IMR-90 (cell line): ENCODE data around the gene PCK1. TPM values are rescaled to one million over a fixed set of nuclear protein-coding genes. Genes with fewer than 3 reads are reported as not detected.

Experiments
- ATAC-seq: fragments of 200-7000 bp; cut with Tn5 transposase; 2 replicates; pipeline ENCODE4 v1.9.1; 2020; ENCODE audit warnings: low read depth, mild to moderate bottlenecking, moderate library complexity
- BruUV-seq: library from RNA; stranded (reverse); fragments of 400-500 nt; replicated peaks from 2 replicates; lab custom pipeline; 2021; lab: Mats Ljungman, UMichigan
- CTCF ChIA-PET: fragments of 300-600 bp; formaldehyde crosslinking; extraction: SDS; loops from one replicate; lab custom pipeline; 2021; ENCODE audit warnings: antibody characterized with exemption; lab: Yijun Ruan, JAX
- POLR2A ChIA-PET: fragments of 300-600 bp; sonication (Branson Sonifier 250); formaldehyde crosslinking; loops from one replicate; lab custom pipeline; 2022; ENCODE audit warnings: antibody characterized with exemption; ENCODE audit not compliant: unreplicated experiment; lab: Charles Lee
- DNase-seq: peaks from one replicate; pipeline ENCODE4 v3.0.0; 2013
- H2AFZ ChIP-seq: replicated peaks from 2 replicates; pipeline ENCODE3; 2013; ENCODE audit warnings: low read length, mild to moderate bottlenecking; ENCODE audit not compliant: poor library complexity
- H2AK5ac ChIP-seq: 2 replicates; pipeline ENCODE4 v1.6.1; 2013; ENCODE audit warnings: low read depth, low read length, inconsistent platforms
- H2AK9ac ChIP-seq: replicated peaks from 2 replicates; pipeline ENCODE3; 2013; ENCODE audit warnings: mild to moderate bottlenecking, low read depth, low read length, moderate library complexity; ENCODE audit not compliant: poor library complexity
- H2BK120ac ChIP-seq: 2 replicates; pipeline ENCODE4 v1.6.1; 2013; ENCODE audit warnings: low read depth, low read length, inconsistent platforms
- H2BK15ac ChIP-seq: 3 replicates; pipeline ENCODE4 v1.6.1; 2013; ENCODE audit warnings: low read depth, low read length, inconsistent platforms
- H2BK20ac ChIP-seq: 2 replicates; pipeline ENCODE4 v1.6.1; 2013; ENCODE audit warnings: low read depth, mild to moderate bottlenecking, inconsistent platforms, low read length, moderate library complexity
- H2BK5ac ChIP-seq: 2 replicates; pipeline ENCODE4 v1.6.1; 2013; ENCODE audit warnings: mild to moderate bottlenecking, low read depth, low read length, inconsistent platforms; ENCODE audit not compliant: poor library complexity, severe bottlenecking
- H3K14ac ChIP-seq: replicated peaks from 2 replicates; pipeline ENCODE4 v1.6.1; 2013; ENCODE audit warnings: low read depth, low read length, inconsistent platforms
- H3K18ac ChIP-seq: 2 replicates; pipeline ENCODE4 v1.6.1; 2013; ENCODE audit warnings: low read depth, low read length, control low read depth
- H3K23ac ChIP-seq: 2 replicates; pipeline ENCODE4 v1.6.1; 2013; ENCODE audit warnings: low read depth, low read length, inconsistent platforms
- H3K27ac ChIP-seq: 2 replicates; pipeline ENCODE4 v1.5.1; 2013; ENCODE audit warnings: mild to moderate bottlenecking, control low read depth, low read length; ENCODE audit not compliant: insufficient read depth
- H3K27me3 ChIP-seq: 2 replicates; pipeline ENCODE4 v1.6.1; 2013; ENCODE audit warnings: low read length; ENCODE audit not compliant: control insufficient read depth, insufficient read depth
- H3K36me3 ChIP-seq: 2 replicates; pipeline ENCODE4 v1.6.1; 2013; ENCODE audit warnings: low read length, mixed read lengths; ENCODE audit not compliant: control insufficient read depth, insufficient read depth
- H3K4ac ChIP-seq: 2 replicates; pipeline ENCODE4 v1.6.1; 2013; ENCODE audit warnings: low read depth, low read length, inconsistent platforms
- H3K4me1 ChIP-seq: 2 replicates; pipeline ENCODE4 v1.6.1; 2013; ENCODE audit warnings: low read length, mixed read lengths; ENCODE audit not compliant: control insufficient read depth, insufficient read depth
- H3K4me2 ChIP-seq: 2 replicates; pipeline ENCODE4 v1.6.1; 2013; ENCODE audit warnings: low read depth, mild to moderate bottlenecking, control low read depth, low read length, moderate library complexity
- H3K4me3 ChIP-seq: 2 replicates; pipeline ENCODE4 v1.5.1; 2013; ENCODE audit warnings: low read depth, mild to moderate bottlenecking, control low read depth, low read length, moderate library complexity; ENCODE audit not compliant: insufficient read depth
- H3K56ac ChIP-seq: 2 replicates; pipeline ENCODE4 v1.6.1; 2013; ENCODE audit warnings: low read length, inconsistent platforms; ENCODE audit not compliant: insufficient read depth; ENCODE audit errors: extremely low read depth
- H3K79me1 ChIP-seq, 2 experiments: 2 replicates each; pipeline ENCODE4 v1.6.1; 2013; ENCODE audit warnings: low read length in 2 of 2, inconsistent platforms in 1 of 2, low read depth in 1 of 2
- H3K9ac ChIP-seq: 2 replicates; pipeline ENCODE4 v1.6.1; 2013; ENCODE audit warnings: low read depth, low read length, control low read depth
- H3K9me1 ChIP-seq: 2 replicates; pipeline ENCODE4 v1.6.1; 2013; ENCODE audit warnings: low read length, inconsistent platforms; ENCODE audit not compliant: insufficient read depth
- H3K9me3 ChIP-seq: 2 replicates; pipeline ENCODE4 v1.6.1; 2013; ENCODE audit warnings: low read length; ENCODE audit not compliant: control insufficient read depth, insufficient read depth
- H4K20me1 ChIP-seq: 2 replicates; pipeline ENCODE4 v1.6.1; 2013; ENCODE audit warnings: low read length, inconsistent platforms; ENCODE audit not compliant: insufficient read depth
- H4K5ac ChIP-seq: 2 replicates; pipeline ENCODE4 v1.6.1; 2013; ENCODE audit warnings: mild to moderate bottlenecking, low read depth, low read length, control low read depth
- H4K8ac ChIP-seq, 2 experiments: 2 replicates each; pipeline ENCODE4 v1.6.1; 2013; ENCODE audit warnings: low read depth in 2 of 2, low read length in 2 of 2, control low read depth in 1 of 2, inconsistent platforms in 1 of 2
- H4K91ac ChIP-seq: 2 replicates; pipeline ENCODE4 v1.6.1; 2013; ENCODE audit warnings: low read depth, low read length, inconsistent platforms; ENCODE audit not compliant: insufficient read depth
- BHLHE40 ChIP-seq: fragments of 150-350 bp; IDR thresholded peaks from 2 replicates; pipeline ENCODE4 v1.6.1; 2016; ENCODE audit warnings: mild to moderate bottlenecking, low read depth, low read length
- ELK1 ChIP-seq: fragments of 150-350 bp; IDR thresholded peaks from 2 replicates; pipeline ENCODE4 v1.6.1; 2016; ENCODE audit warnings: low read depth, mild to moderate bottlenecking, low read length, moderate library complexity, borderline replicate concordance
- NFE2L2 ChIP-seq: fragments of 150-350 bp; IDR thresholded peaks from 2 replicates; pipeline ENCODE4 v1.6.1; 2016; ENCODE audit warnings: low read depth, mild to moderate bottlenecking, low read length
- RCOR1 ChIP-seq: IDR thresholded peaks from 2 replicates; pipeline ENCODE4 v1.6.1; 2012; ENCODE audit warnings: mild to moderate bottlenecking, low read length, improper control_type of control experiment; ENCODE audit not compliant: insufficient replicate concordance
- WGBS, 2 experiments: methylation state at CpG; one replicate each; pipeline versions ENCODE4 v1.1.5 to v1.1.7; 2013; ENCODE audit warnings: missing lambda C conversion rate in 2 of 2; ENCODE audit not compliant: insufficient read length in 1 of 2; ENCODE audit errors: extremely low coverage in 2 of 2; 5-methylcytosine and 5-hydroxymethylcytosine counted together
- dilution Hi-C: fragments of 300-500 bp; cut with HindIII; formaldehyde crosslinking; loops from one replicate; pipeline ENCODE4 v1.14.3; 2018; ENCODE audit warnings: low sequenced_read_pairs; ENCODE audit not compliant: unreplicated experiment
- in situ Hi-C: fragments of 300-500 bp; cut with MboI; formaldehyde crosslinking; loops from 3 replicates; pipeline ENCODE4 v1.14.3; 2019; ENCODE audit warnings: low sequenced_read_pairs, inconsistent platforms, mixed read lengths
- intact Hi-C: fragments of 100-400 bp; cut with micrococcal nuclease; formaldehyde crosslinking; loops from 2 replicates; pipeline ENCODE4 v1.10.0; 2022
- polyA plus RNA-seq, 3 experiments: library from polyadenylated mRNA; depleted of rRNA; stranded (reverse); fragments of >200 nt; gene quantifications; 2 replicates each; pipeline ENCODE4 v1.2.3, GENCODE V29; 2012; ENCODE audit warnings: low replicate concordance in 1 of 3
- total RNA-seq: library from RNA; depleted of rRNA; stranded (reverse); fragments of >200 nt; gene quantifications from 2 replicates; pipeline ENCODE4 v1.2.3, GENCODE V29; 2012
- TF ChIP-seq, protein P1 (sequence below): fragments of 150-350 bp; IDR thresholded peaks from 2 replicates; pipeline ENCODE4 v1.6.1; 2017; ENCODE audit warnings: mild to moderate bottlenecking, antibody characterized with exemption, low read length, low read depth

PCK1 gene
- total and polyA plus RNA-seq, 2 of the 4 experiments (the other 2 are of a cell fraction): not detected

DNA sequence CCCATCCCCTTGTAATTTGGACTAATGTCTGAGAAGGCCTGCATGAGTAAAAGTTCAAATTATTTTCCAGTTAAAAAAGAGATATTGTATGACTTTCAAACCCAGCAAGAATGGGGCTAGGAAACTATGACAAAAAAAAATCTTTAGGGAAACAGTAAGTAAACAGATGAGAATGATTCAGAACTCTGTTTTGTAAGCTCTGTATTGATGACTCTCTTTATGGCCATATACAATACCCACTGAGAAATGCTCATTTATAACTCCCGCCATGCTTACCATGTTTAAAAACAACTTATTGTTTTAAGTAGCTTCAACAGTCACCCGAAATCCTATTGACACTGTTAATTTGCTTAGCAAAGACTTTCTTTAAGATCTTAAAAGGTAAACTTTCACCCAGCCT is 17.2 kb upstream of the PCK1 start:
- H2AK9ac ChIP-seq: no peak overlapping the region
- H2BK20ac ChIP-seq: no peak overlapping the region
- no peak overlapping the region for H4K91ac ChIP-seq
- no peak overlapping the region for H3K23ac ChIP-seq
- dilution Hi-C loops (no loop called here), intact Hi-C loops (no loop called here), in situ Hi-C loops (no loop called here)
- H3K4ac ChIP-seq: no peak overlapping the region
- DNase-seq: no peak
- H3K27me3 ChIP-seq: peaks cover 6% of the 10 kb centered on the region; the same call in 1 of the 2 replicates
- no peak overlapping the region for H3K4me3 ChIP-seq
- H4K20me1 ChIP-seq: no peaks in the 10 kb centered on the region
- no peak overlapping the region for H3K4me2 ChIP-seq
- H3K18ac ChIP-seq: no peak overlapping the region
- H3K9ac ChIP-seq: no peak overlapping the region
- ChIA-PET POLR2A (no interaction called here), CTCF (no interaction called here)
- no peaks in the 10 kb centered on the region for H3K79me1 ChIP-seq
- no peak overlapping the region for H2BK120ac ChIP-seq
- no peak overlapping the region for H2BK15ac ChIP-seq
- TF ChIP-seq, protein P1, sequence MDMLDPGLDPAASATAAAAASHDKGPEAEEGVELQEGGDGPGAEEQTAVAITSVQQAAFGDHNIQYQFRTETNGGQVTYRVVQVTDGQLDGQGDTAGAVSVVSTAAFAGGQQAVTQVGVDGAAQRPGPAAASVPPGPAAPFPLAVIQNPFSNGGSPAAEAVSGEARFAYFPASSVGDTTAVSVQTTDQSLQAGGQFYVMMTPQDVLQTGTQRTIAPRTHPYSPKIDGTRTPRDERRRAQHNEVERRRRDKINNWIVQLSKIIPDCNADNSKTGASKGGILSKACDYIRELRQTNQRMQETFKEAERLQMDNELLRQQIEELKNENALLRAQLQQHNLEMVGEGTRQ: no peak
- no peak for TF ChIP-seq BHLHE40
- no peak for TF ChIP-seq RCOR1
- no peak for TF ChIP-seq NFE2L2
- TF ChIP-seq ELK1: no peak
- H3K9me3 ChIP-seq: no peaks in the 10 kb centered on the region
- H3K56ac ChIP-seq: no peak overlapping the region
- no peak overlapping the region for H3K14ac ChIP-seq
- H4K5ac ChIP-seq: no peak overlapping the region
- no peaks in the 10 kb centered on the region for H3K9me1 ChIP-seq
- no peak overlapping the region for H2AK5ac ChIP-seq
- no CpG with 5 or more reads among the region's 2 CpGs for WGBS, 2 experiments
- no TSS peak for BruUV-seq
- H4K8ac ChIP-seq: no peak overlapping the region
- ATAC-seq: no peak
- H3K27ac ChIP-seq: no peak overlapping the region
- no peak overlapping the region for H2BK5ac ChIP-seq
- no peak overlapping the region for H2AFZ ChIP-seq
- no peaks in the 10 kb centered on the region for H3K36me3 ChIP-seq
- no peaks in the 10 kb centered on the region for H3K4me1 ChIP-seq
